Heart left ventricle (tissue), 16 donors: ENCODE data around the gene TERT. TPM values are rescaled to one million over a fixed set of nuclear protein-coding genes. Genes with fewer than 3 reads are reported as not detected.

ENCODE experiments used
- ATAC-seq, 4 donors: fragments of 200-7000 bp; cut with Tn5 transposase; one replicate each; pipeline ENCODE4 v1.9.1; 2020 to 2022; ENCODE audit warnings: moderate library complexity in 4 of 4, mild to moderate bottlenecking in 3 of 4, moderate number of reproducible peaks in 1 of 4
- DNase-seq, 5 donors: peaks; one replicate each; pipeline ENCODE4 v3.0.0-alpha.2; 2020
- H3K27ac ChIP-seq, 12 donors: fragments of 200-600 bp; sonication (generic) in 4 of 12; one replicate each; pipeline versions ENCODE4 v1.5.0 to v1.8.0; 2016 to 2022; ENCODE audit warnings: mild to moderate bottlenecking in 2 of 12
- H3K27me3 ChIP-seq, 9 donors: fragments of 200-600 bp; sonication (generic) in 2 of 9; one replicate each; pipeline versions ENCODE4 v1.5.1 to v1.8.0; 2016 to 2022; ENCODE audit warnings: mild to moderate bottlenecking in 3 of 9
- H3K36me3 ChIP-seq, 9 donors: fragments of 200-600 bp; sonication (generic) in 2 of 9; one replicate each; pipeline versions ENCODE4 v1.5.0 to v1.8.0; 2018 to 2022; ENCODE audit warnings: mild to moderate bottlenecking in 2 of 9
- H3K4me1 ChIP-seq, 12 donors: fragments of 200-600 bp; sonication (generic) in 4 of 12; one replicate each; pipeline versions ENCODE4 v1.5.0 to v1.8.0; 2016 to 2022; ENCODE audit warnings: mild to moderate bottlenecking in 3 of 12
- H3K4me3 ChIP-seq, 12 donors: fragments of 200-600 bp; sonication (generic) in 4 of 12; one replicate each; pipeline versions ENCODE4 v1.5.0 to v1.8.0; 2017 to 2022; ENCODE audit warnings: mild to moderate bottlenecking in 9 of 12, moderate library complexity in 4 of 12
- H3K9me3 ChIP-seq, 12 donors: fragments of 200-600 bp; sonication (generic) in 4 of 12; one replicate each; pipeline versions ENCODE4 v1.5.0 to v1.8.0; 2016 to 2022; ENCODE audit warnings: mild to moderate bottlenecking in 1 of 12
- POLR2A ChIP-seq, 2 donors: fragments of 450-650 bp; IDR thresholded peaks; one replicate each; pipeline ENCODE4 v1.6.1; 2017; ENCODE audit warnings: antibody characterized with exemption in 2 of 2, mild to moderate bottlenecking in 2 of 2, moderate library complexity in 2 of 2
- WGBS, 4 donors: extraction: QIAGEN DNeasy Blood & Tissue Kit in 2 of 4; methylation state at CpG; one replicate each; pipeline versions ENCODE4 v1.1.5 to v1.1.7; 2013 to 2018; 5-methylcytosine and 5-hydroxymethylcytosine counted together
- intact Hi-C, 10 donors: fragments of 100-400 bp; cut with DNase I; formaldehyde crosslinking; loops; one replicate each; pipeline versions ENCODE4 v1.11.1 to v1.14.2; 2022
- polyA plus RNA-seq, 2 donors: library from polyadenylated mRNA; stranded (reverse); fragments of 200-250 nt; gene quantifications; one replicate each; pipeline ENCODE4 v1.2.3, GENCODE V29; 2013
- total RNA-seq, 9 donors: library from RNA; depleted of rRNA in 2 of 9; stranded (reverse); fragments of >200 nt in 2 of 9; fragmentation: NEBNext Ultra II Directional in 3 of 9; extraction: Animal tissue kit (Norgen Biotek cat#: 25700) in 3 of 9; gene quantifications; one replicate each; pipeline versions ENCODE4 v1.1.0 to v1.2.4, GENCODE V29; 2016 to 2023
- TF ChIP-seq, protein P1 (sequence below), 12 donors: fragments of 200-600 bp; sonication (generic) in 4 of 12; IDR thresholded peaks; one replicate each; pipeline versions ENCODE4 v1.5.0 to v1.8.0; 2018 to 2022; ENCODE audit warnings: antibody characterized with exemption in 12 of 12, mild to moderate bottlenecking in 5 of 12
- donor health status: ischemic (EF 13 %, LVEDD 7.1; RV severe dilation, severe dysfunction).
- donor health status: healthy with polysubstance abuse.
- donor health status: DM: no; HTN: yes; CAD: no.
- donor health status: DM: no; HTN: no; CAD: no.
- donor health status: ischemic (EF 25% LVEDD 6.9; RV normal size, moderate dysfunction).
- donor health status: ischemic (EF 25% LVEDD 5.7; RV mildly dilated, moderate dysfunction).
- donor health status: healthy.
- donor health status: DM: yes; HTN: yes; CAD: no.
- donor health status: ischemic (EF 35%, LVEDD 5.7; RV mildly dilated, moderate dysfunction).
- donor health status: nonischemic (EF 11% LVEDD 7.7; RV severe dilation, severe dysfunction).
- donor health status: DM: yes; HTN: yes; CAD: no.
- donor health status: PGD.
- donor health status: ischemic (EF 29% LVEDD 5.4; RV normal size, mild dysfunction).
- donor health status: nonischemic (EF 23%, LVEDD 6.1; RV moderate dilation, normal function).

Gene TERT
- total and polyA plus RNA-seq, 11 donors: not detected

DNA sequence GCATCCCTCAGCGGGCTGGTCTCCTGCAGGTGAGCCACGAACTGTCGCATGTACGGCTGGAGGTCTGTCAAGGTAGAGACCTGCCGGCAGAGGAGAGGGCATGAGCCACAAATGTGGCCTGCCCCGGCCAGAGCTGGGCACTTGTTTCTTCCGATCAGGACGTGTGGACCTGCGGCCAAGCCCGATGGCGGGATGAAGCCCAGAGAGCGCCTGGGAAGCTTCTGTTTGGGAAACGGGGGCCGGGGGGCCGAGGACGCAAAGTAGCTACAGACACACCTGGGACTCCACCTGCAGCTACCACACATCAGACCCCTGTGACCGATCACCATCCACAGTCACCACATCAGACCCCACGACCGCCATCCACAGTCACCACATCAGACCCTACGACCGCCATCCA is 22.7 kb downstream of the TERT start:
- H3K4me3 ChIP-seq: no peak overlapping the region
- no peaks in the 10 kb centered on the region for H3K9me3 ChIP-seq
- H3K36me3 ChIP-seq: no peaks in the 10 kb centered on the region
- no peaks in the 10 kb centered on the region for H3K27me3 ChIP-seq
- TF ChIP-seq, protein P1, sequence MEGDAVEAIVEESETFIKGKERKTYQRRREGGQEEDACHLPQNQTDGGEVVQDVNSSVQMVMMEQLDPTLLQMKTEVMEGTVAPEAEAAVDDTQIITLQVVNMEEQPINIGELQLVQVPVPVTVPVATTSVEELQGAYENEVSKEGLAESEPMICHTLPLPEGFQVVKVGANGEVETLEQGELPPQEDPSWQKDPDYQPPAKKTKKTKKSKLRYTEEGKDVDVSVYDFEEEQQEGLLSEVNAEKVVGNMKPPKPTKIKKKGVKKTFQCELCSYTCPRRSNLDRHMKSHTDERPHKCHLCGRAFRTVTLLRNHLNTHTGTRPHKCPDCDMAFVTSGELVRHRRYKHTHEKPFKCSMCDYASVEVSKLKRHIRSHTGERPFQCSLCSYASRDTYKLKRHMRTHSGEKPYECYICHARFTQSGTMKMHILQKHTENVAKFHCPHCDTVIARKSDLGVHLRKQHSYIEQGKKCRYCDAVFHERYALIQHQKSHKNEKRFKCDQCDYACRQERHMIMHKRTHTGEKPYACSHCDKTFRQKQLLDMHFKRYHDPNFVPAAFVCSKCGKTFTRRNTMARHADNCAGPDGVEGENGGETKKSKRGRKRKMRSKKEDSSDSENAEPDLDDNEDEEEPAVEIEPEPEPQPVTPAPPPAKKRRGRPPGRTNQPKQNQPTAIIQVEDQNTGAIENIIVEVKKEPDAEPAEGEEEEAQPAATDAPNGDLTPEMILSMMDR (IDR thresholded peaks at IDR 0.05): no peak
- DNase-seq: no peak
- intact Hi-C loops: no loop called here
- no peak overlapping the region for H3K27ac ChIP-seq
- no peaks in the 10 kb centered on the region for H3K4me1 ChIP-seq
- WGBS, 4 donors: 87 to 96% (median 92%) methylated on average over 3 to 21 of the region's 21 CpGs
- no peak for ATAC-seq

DNA sequence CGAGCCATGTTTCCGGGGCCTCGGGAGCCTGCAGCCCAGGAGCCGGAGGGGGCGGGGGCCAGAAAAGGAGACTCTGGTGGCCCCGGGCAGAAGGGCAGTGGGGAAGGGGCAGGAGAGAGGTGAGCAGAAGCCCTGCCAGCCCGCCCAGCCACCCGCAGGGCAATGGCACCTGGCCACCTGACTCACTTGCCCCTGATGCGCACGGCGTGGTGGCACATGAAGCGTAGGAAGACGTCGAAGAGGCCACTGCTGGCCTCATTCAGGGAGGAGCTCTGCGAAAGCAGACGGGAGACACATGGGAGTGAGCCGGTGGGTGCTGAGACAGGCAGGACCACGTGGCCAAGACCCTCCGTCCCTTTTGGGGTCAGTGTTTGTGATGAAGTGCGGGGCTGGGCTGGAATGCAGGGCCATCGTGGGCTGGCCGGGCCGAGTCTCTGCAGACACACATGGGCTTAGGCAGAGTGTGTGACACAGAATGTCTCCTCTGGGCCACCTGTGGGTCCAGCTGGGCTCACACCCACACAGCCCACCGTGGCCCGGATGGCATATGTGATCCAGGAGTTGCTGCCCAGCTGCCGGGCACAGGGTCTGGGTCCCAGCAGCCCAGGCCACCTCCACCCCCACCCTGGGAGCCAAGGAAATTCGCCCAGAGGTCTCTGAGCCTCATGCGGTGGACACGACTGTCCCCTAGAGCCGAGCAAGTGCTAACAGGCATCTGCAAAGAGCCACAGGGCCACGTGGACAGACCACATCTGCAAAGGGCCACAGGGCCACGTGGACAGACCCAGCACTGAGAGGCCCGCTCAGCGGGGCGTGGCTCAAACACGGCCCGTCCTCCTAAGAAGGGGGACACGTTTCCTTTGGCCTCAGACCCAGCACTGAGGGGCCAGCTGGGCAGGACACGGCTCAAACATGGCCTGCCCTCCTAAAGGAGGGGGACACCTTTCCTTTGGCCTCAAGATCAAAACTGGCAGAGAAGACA is 23.6 kb downstream of the TERT start:
- Histone ChIP-seq H3K36me3 (no peaks in the 10 kb centered on the region), H3K27ac (no peak overlapping the region), H3K4me3 (no peak overlapping the region), H3K9me3 (no peaks in the 10 kb centered on the region), H3K27me3 (no peaks in the 10 kb centered on the region), H3K4me1 (no peaks in the 10 kb centered on the region)
- ATAC-seq (no peak), DNase-seq (no peak)
- 91 to 94% (median 91%) methylated on average over 32 to 39 of the region's 39 CpGs for WGBS, 4 donors
- intact Hi-C loops: no loop called here
- no peak for TF ChIP-seq POLR2A (IDR thresholded peaks at IDR 0.05)
- TF ChIP-seq, protein P1 (IDR thresholded peaks at IDR 0.05): no peak

DNA sequence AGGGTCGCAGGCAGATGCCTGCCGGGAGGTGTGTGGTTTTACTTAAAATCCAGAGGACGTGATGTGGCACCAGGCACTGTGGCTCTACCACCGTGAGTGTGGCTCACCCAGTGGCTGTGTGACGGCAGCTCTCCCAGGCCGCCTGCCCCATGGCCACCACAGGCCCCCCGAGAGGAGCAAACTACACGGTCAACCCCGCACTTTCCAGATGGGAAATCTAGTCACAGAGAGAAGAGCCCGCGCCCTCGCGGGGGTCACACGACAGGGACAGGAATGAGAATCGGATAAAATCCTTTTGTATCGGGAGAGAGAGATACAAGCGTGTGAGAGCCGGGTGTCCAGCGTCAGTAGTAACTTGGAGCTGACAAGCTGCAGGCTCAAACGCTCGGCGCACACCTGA is 24.4 kb downstream of the TERT start:
- DNase-seq (no peak), ATAC-seq (no peak)
- WGBS, 4 donors: 91 to 95% (median 94%) methylated on average over 20 to 22 of the region's 22 CpGs
- intact Hi-C loops: no loop called here
- Histone ChIP-seq H3K27me3 (no peaks in the 10 kb centered on the region), H3K27ac (no peak overlapping the region), H3K4me1 (no peaks in the 10 kb centered on the region), H3K9me3 (no peaks in the 10 kb centered on the region), H3K4me3 (no peak overlapping the region), H3K36me3 (no peaks in the 10 kb centered on the region)
- TF ChIP-seq POLR2A (IDR thresholded peaks at IDR 0.05): no peak
- TF ChIP-seq, protein P1 (IDR thresholded peaks at IDR 0.05): no peak

DNA sequence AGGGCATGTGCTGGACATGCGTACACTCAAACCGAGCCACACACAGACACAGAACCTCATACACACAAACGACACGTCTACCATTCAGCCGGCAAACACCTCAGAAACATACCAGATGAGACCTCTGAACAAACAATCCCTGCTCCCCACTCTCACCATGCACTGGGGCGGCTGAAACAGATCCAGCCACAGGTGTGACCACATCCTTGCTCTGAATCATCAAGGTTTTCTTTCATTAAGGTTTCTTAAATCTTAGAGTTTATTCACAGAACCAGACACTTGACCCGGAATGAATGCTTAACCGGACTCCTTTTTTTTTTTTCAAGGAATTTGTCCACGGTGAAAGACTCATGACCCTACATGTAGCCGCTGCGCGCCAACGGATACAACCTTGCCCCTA is 26.2 kb downstream of the TERT start:
- ATAC-seq (no peak), DNase-seq (no peak)
- Histone ChIP-seq H3K4me3 (no peak overlapping the region), H3K27ac (no peak overlapping the region), H3K9me3 (peaks cover 0 to 2% (median 0%) of the 10 kb centered on the region in 12 donors), H3K27me3 (no peaks in the 10 kb centered on the region), H3K36me3 (no peaks in the 10 kb centered on the region), H3K4me1 (no peaks in the 10 kb centered on the region)
- 90 to 92% (median 91%) methylated on average over 12 to 13 of the region's 13 CpGs for WGBS, 4 donors
- TF ChIP-seq POLR2A (IDR thresholded peaks at IDR 0.05): no peak
- TF ChIP-seq, protein P1 (IDR thresholded peaks at IDR 0.05): no peak
- intact Hi-C loops: no loop called here
